Neural cell (in vitro differentiated cells): ENCODE measurements around the gene CLEC3B. TPM values are rescaled to one million over a fixed set of nuclear protein-coding genes. Genes with fewer than 3 reads are reported as not detected.

Source experiments
- H2AFZ ChIP-seq: fragments of 200-600, 300-800 bp; sonication (generic), shearing (Covaris generic); 2 replicates; pipeline ENCODE4 v1.6.0; 2014; ENCODE audit warnings: low read depth, mild to moderate bottlenecking, antibody characterized with exemption, low read length, moderate library complexity
- H3F3A ChIP-seq: fragments of 200-600 bp; shearing (Covaris generic); 2 replicates; pipeline ENCODE4 v1.6.1; 2016; ENCODE audit warnings: mild to moderate bottlenecking, moderate library complexity, mixed read lengths, antibody characterized with exemption, low read length; ENCODE audit not compliant: insufficient read depth, poor library complexity, severe bottlenecking
- H3K27ac ChIP-seq: fragments of 200-600, 300-800 bp; sonication (generic), shearing (Covaris generic); 2 replicates; pipeline ENCODE4 v1.5.1; 2014; ENCODE audit warnings: mild to moderate bottlenecking, low read length, moderate library complexity
- H3K27me3 ChIP-seq: fragments of 300-800, 200-600 bp; sonication (generic), shearing (Covaris generic); 2 replicates; pipeline ENCODE4 v1.6.0; 2014; ENCODE audit warnings: mild to moderate bottlenecking, low read depth, low read length, moderate library complexity; ENCODE audit not compliant: insufficient read depth
- H3K36me3 ChIP-seq: fragments of 300-800, 200-600 bp; sonication (generic), shearing (Covaris generic); 2 replicates; pipeline ENCODE4 v1.5.1; 2014; ENCODE audit warnings: mild to moderate bottlenecking, antibody characterized with exemption, low read length, moderate library complexity; ENCODE audit not compliant: insufficient read depth
- H3K4me2 ChIP-seq: fragments of 300-800, 200-600 bp; sonication (generic), shearing (Covaris generic); 2 replicates; pipeline ENCODE4 v1.6.0; 2014; ENCODE audit warnings: mild to moderate bottlenecking, low read length
- H3K4me3 ChIP-seq: fragments of 300-800, 200-600 bp; sonication (generic), shearing (Covaris generic); 2 replicates; pipeline ENCODE4 v1.5.1; 2014; ENCODE audit warnings: mild to moderate bottlenecking, low read length, moderate library complexity
- H3K79me2 ChIP-seq: fragments of 200-600 bp; shearing (Covaris generic); replicated peaks from 2 replicates; pipeline ENCODE4 v1.6.0; 2014; ENCODE audit warnings: mild to moderate bottlenecking, low read length, moderate library complexity; ENCODE audit not compliant: insufficient read depth
- H3K9ac ChIP-seq: fragments of 300-800, 200-600 bp; sonication (generic), shearing (Covaris generic); 2 replicates; pipeline ENCODE4 v1.6.1; 2016; ENCODE audit warnings: mild to moderate bottlenecking, low read length, mixed read lengths
- H3K9me2 ChIP-seq: fragments of 200-600 bp; shearing (Covaris generic); 2 replicates; pipeline ENCODE4 v1.6.1; 2016; ENCODE audit warnings: mild to moderate bottlenecking, low read length, mixed read lengths; ENCODE audit not compliant: insufficient read depth
- H3K9me3 ChIP-seq: fragments of 200-600, 300-800 bp; sonication (generic), shearing (Covaris generic); 2 replicates; pipeline ENCODE4 v1.6.1; 2016; ENCODE audit warnings: mild to moderate bottlenecking, mixed run types, low read length, moderate library complexity, mixed read lengths
- H4K20me1 ChIP-seq: fragments of 200-600 bp; shearing (Covaris generic); 2 replicates; pipeline ENCODE4 v1.6.1; 2016; ENCODE audit warnings: mild to moderate bottlenecking, mixed run types; ENCODE audit not compliant: insufficient read depth
- CTCF ChIP-seq: fragments of 450-650 bp; IDR thresholded peaks from 2 replicates; pipeline ENCODE4 v1.5.1; 2014; ENCODE audit warnings: antibody characterized with exemption, mild to moderate bottlenecking, moderate library complexity; ENCODE audit not compliant: poor library complexity, severe bottlenecking
- EP300 ChIP-seq: fragments of 450-650 bp; conservative IDR thresholded peaks from 2 replicates; pipeline ENCODE4 v1.6.1; 2014; ENCODE audit warnings: antibody characterized with exemption, mild to moderate bottlenecking, moderate library complexity; ENCODE audit not compliant: poor library complexity, severe bottlenecking
- EZH2 ChIP-seq: fragments of 200-600, 300-800 bp; shearing (Covaris generic), sonication (generic); IDR thresholded peaks from 2 replicates; pipeline ENCODE4 v1.6.1; 2014; ENCODE audit warnings: antibody characterized with exemption, low read length, borderline replicate concordance, mild to moderate bottlenecking; ENCODE audit not compliant: insufficient read depth, poor library complexity, severe bottlenecking
- MXI1 ChIP-seq: fragments of 450-650 bp; conservative IDR thresholded peaks from 2 replicates; pipeline ENCODE4 v1.6.1; 2014; ENCODE audit warnings: antibody characterized with exemption, mild to moderate bottlenecking; ENCODE audit not compliant: poor library complexity, severe bottlenecking
- POLR2AphosphoS5 ChIP-seq: IDR thresholded peaks from 2 replicates; pipeline ENCODE4 v1.6.1; 2012
- RAD21 ChIP-seq: fragments of 450-650 bp; conservative IDR thresholded peaks from 2 replicates; pipeline ENCODE4 v1.6.1; 2014; ENCODE audit warnings: antibody characterized with exemption, mild to moderate bottlenecking, moderate library complexity
- SMC3 ChIP-seq: fragments of 450-650 bp; conservative IDR thresholded peaks from 2 replicates; pipeline ENCODE4 v1.6.1; 2014; ENCODE audit warnings: antibody characterized with exemption, mild to moderate bottlenecking, moderate library complexity; ENCODE audit not compliant: poor library complexity
- TAF1 ChIP-seq: IDR thresholded peaks from 2 replicates; pipeline ENCODE4 v1.6.1; 2012; ENCODE audit warnings: low read depth
- polyA plus RNA-seq: library from polyadenylated mRNA; depleted of rRNA; stranded (reverse); fragments of >200 nt; gene quantifications from 2 replicates; pipeline ENCODE4 v1.2.3, GENCODE V29; 2014
- TF ChIP-seq, protein P1 (sequence below): IDR thresholded peaks from 2 replicates; pipeline ENCODE4 v1.6.1; 2012; ENCODE audit warnings: borderline replicate concordance

Gene CLEC3B
- polyA plus RNA-seq, 1 donor from 2014 or later = 2.6 TPM

GRCh38 chr3:44988073-44988472 lies 38.0 kb upstream of the CLEC3B start:
- H3K9ac ChIP-seq = no peak overlapping the region
- no peaks in the 10 kb centered on the region for H4K20me1 ChIP-seq
- peaks cover 20% of the 10 kb centered on the region for H3K79me2 ChIP-seq
- no peaks in the 10 kb centered on the region for H3F3A ChIP-seq
- no peak overlapping the region for H3K27ac ChIP-seq
- no peaks in the 10 kb centered on the region for H3K9me3 ChIP-seq
- no peaks in the 10 kb centered on the region for H3K9me2 ChIP-seq
- no peak overlapping the region for H3K4me2 ChIP-seq
- H3K4me3 ChIP-seq = no peak overlapping the region
- no peaks in the 10 kb centered on the region for H3K27me3 ChIP-seq
- H2AFZ ChIP-seq = no peak overlapping the region
- TF ChIP-seq EZH2 (no peak), POLR2AphosphoS5 (no peak), SMC3 (no peak), TAF1 (no peak), EP300 (no peak), MXI1 (no peak), RAD21 (no peak), CTCF (no peak)
- TF ChIP-seq, protein P1, sequence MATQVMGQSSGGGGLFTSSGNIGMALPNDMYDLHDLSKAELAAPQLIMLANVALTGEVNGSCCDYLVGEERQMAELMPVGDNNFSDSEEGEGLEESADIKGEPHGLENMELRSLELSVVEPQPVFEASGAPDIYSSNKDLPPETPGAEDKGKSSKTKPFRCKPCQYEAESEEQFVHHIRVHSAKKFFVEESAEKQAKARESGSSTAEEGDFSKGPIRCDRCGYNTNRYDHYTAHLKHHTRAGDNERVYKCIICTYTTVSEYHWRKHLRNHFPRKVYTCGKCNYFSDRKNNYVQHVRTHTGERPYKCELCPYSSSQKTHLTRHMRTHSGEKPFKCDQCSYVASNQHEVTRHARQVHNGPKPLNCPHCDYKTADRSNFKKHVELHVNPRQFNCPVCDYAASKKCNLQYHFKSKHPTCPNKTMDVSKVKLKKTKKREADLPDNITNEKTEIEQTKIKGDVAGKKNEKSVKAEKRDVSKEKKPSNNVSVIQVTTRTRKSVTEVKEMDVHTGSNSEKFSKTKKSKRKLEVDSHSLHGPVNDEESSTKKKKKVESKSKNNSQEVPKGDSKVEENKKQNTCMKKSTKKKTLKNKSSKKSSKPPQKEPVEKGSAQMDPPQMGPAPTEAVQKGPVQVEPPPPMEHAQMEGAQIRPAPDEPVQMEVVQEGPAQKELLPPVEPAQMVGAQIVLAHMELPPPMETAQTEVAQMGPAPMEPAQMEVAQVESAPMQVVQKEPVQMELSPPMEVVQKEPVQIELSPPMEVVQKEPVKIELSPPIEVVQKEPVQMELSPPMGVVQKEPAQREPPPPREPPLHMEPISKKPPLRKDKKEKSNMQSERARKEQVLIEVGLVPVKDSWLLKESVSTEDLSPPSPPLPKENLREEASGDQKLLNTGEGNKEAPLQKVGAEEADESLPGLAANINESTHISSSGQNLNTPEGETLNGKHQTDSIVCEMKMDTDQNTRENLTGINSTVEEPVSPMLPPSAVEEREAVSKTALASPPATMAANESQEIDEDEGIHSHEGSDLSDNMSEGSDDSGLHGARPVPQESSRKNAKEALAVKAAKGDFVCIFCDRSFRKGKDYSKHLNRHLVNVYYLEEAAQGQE = no peak
- H3K36me3 ChIP-seq = no peaks in the 10 kb centered on the region

DNA sequence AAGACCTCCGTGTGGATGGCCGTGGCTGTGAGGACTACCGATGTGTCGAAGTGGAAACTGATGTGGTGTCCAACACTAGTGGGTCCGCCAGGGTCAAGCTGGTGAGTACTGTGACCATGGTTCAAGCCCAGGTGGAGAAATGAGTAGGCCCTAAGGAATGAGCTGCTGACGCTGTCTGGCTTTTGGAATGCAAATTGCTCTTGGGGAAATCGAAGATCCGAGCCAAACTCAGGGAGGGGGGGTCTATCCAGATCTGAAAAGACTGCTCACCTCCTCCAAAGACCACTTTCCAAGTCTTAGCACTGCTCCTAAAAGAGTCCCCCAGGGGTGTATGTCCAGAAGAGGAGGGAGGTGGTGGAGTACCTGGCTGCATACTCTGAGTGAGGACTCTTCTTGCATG lies 37.0 kb upstream of the CLEC3B start:
- H3K9me2 ChIP-seq = no peaks in the 10 kb centered on the region
- no peak overlapping the region for H3K4me2 ChIP-seq
- H3K27ac ChIP-seq = no peak overlapping the region
- peaks cover 12% of the 10 kb centered on the region for H3K79me2 ChIP-seq
- no peaks in the 10 kb centered on the region for H3K9me3 ChIP-seq
- no peak overlapping the region for H2AFZ ChIP-seq
- no peaks in the 10 kb centered on the region for H3K36me3 ChIP-seq
- no peak overlapping the region for H3K4me3 ChIP-seq
- H3K27me3 ChIP-seq = no peaks in the 10 kb centered on the region
- H3K9ac ChIP-seq = no peak overlapping the region
- no peaks in the 10 kb centered on the region for H4K20me1 ChIP-seq
- no peak for TF ChIP-seq POLR2AphosphoS5
- no peak for TF ChIP-seq SMC3
- TF ChIP-seq EP300 = no peak
- TF ChIP-seq MXI1 = no peak
- TF ChIP-seq RAD21 = no peak
- TF ChIP-seq CTCF = no peak
- TF ChIP-seq, protein P1 = no peak
- TF ChIP-seq EZH2 = no peak
- no peaks in the 10 kb centered on the region for H3F3A ChIP-seq
